Stimulated activated CD4-positive, alpha-beta T cell treated with anti-CD3 and anti-CD28 coated beads, Interleukin-4, amount 100 ng/mL, for 24 hours (primary cell): ENCODE data around the gene PRG3.

Source experiments
- DNase-seq: peaks from one replicate; pipeline ENCODE4 v3.0.0-alpha.2; 2020

PRG3 gene

GRCh38 chr11:57335023-57335342 is 46.0 kb downstream of the PRG3 start:
- DNase-seq, result no peak

DNA sequence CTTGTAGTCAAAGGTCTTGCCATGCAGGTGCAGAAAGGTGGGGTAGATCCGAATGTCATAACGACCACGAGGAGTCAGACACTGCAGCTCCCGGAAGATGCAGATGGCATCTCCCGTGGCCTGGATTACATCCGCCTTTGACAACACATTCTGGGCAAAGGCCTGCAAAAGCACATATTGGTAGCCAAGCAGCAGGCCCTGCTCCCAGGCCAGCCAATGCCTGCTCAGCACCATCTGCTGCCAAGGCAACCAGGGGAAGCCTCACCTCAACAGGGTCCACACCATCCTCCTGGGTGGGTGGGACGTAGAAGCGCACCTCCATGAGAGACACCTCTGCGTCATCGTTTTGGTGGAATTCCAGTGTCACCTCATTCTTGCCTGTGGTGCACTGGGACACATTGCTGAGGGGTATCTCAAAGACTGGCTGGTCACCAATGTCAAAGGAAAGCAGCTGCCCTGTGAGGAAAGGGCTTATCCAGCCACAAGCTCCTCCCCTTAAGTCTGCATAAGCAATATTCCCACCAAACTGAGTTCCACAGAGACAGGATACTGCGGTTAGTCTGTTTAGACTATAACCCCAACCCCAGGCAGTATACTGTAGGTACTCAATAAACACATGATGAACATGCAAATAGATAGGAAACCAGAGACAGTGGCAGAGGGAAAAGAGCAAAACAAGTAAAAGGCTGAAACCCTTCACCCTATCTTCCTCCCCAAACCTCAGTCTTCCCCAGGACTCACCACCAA is 48.1 kb downstream of the PRG3 start:
- no peak for DNase-seq

GRCh38 chr11:57331720-57332119 is 49.2 kb downstream of the PRG3 start:
- DNase-seq, result no peak

GRCh38 chr11:57330029-57330428 is 50.9 kb downstream of the PRG3 start:
- DNase-seq, result no peak

DNA sequence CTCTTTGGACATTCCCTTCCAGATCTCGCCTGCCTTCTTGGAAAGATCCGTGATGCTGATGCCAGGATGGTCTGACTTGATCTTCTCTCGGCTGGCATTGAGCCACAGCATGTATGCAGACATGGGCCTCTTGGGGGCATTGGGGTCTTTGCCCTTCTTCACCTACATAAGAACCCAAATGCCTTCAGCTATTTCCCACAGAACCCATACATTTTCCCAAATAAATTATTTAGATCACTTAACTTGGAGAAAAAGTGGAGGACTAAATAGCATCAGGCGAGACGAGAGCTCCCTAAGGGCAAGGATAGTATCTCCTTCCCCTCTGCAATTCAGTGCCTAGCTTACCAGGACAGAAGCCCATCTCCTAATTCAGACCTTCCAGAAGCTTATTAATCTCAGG is 53.2 kb downstream of the PRG3 start:
- DNase-seq, result no peak
